ENCODE measurements around the gene SMARCA1. TPM values are rescaled to one million over a fixed set of nuclear protein-coding genes. Genes with fewer than 3 reads are reported as not detected.

Gene SMARCA1
- total and polyA plus RNA-seq, 2 of the 13 experiments (the other 11 are each of a cell fraction or from before 2014, with no cell fraction given): 97.7 to 145 TPM

- TF ChIP-seq, protein P1, sequence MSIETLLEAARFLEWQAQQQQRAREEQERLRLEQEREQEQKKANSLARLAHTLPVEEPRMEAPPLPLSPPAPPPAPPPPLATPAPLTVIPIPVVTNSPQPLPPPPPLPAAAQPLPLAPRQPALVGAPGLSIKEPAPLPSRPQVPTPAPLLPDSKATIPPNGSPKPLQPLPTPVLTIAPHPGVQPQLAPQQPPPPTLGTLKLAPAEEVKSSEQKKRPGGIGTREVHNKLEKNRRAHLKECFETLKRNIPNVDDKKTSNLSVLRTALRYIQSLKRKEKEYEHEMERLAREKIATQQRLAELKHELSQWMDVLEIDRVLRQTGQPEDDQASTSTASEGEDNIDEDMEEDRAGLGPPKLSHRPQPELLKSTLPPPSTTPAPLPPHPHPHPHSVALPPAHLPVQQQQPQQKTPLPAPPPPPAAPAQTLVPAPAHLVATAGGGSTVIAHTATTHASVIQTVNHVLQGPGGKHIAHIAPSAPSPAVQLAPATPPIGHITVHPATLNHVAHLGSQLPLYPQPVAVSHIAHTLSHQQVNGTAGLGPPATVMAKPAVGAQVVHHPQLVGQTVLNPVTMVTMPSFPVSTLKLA (IDR thresholded peaks at IDR 0.05): peak; percentile 71
- TF ChIP-seq CREB1 (IDR thresholded peaks at IDR 0.05) (peak; percentile 39; the same call in 1 of the 2 replicates), CREB1 (CRISPR knock-in tag; IDR thresholded peaks at IDR 0.05) (peak; percentile 57), ATF7-NPFF (CRISPR knock-in tag; IDR thresholded peaks at IDR 0.05; ENCODE audit: low read depth) (0 out of 2 replicates have a peak, but pooled peaks have one; percentile 42), DBP (CRISPR knock-in tag; IDR thresholded peaks at IDR 0.05; ENCODE audit: not compliant biosample characterization) (no peak), E2F2 (CRISPR knock-in tag; IDR thresholded peaks at IDR 0.05; ENCODE audit: borderline replicate concordance) (no peak), SRSF9 (IDR thresholded peaks at IDR 0.05; ENCODE audit: borderline replicate concordance, insufficient read depth, low read depth, low read length, poor library complexity, severe bottlenecking) (no peak), GLI4 (CRISPR knock-in tag; IDR thresholded peaks at IDR 0.05; ENCODE audit: borderline replicate concordance) (no peak), ELF1 (CRISPR knock-in tag; IDR thresholded peaks at IDR 0.05) (no peak), RBAK (CRISPR knock-in tag; IDR thresholded peaks at IDR 0.05) (no peak), JDP2 (CRISPR knock-in tag; IDR thresholded peaks at IDR 0.05; ENCODE audit: borderline replicate concordance) (no peak), HOXA9 (CRISPR knock-in tag; IDR thresholded peaks at IDR 0.05; ENCODE audit: borderline replicate concordance) (no peak), ZKSCAN1 (IDR thresholded peaks at IDR 0.05; ENCODE audit: low read length) (no peak), SKI (IDR thresholded peaks at IDR 0.05; ENCODE audit: partially characterized antibody) (peak; percentile 64), EHMT2 (IDR thresholded peaks at IDR 0.05; ENCODE audit: borderline replicate concordance, low read depth, low read length) (no peak), ZNF317 (CRISPR knock-in tag; IDR thresholded peaks at IDR 0.05) (no peak), HMGXB4 (CRISPR knock-in tag; IDR thresholded peaks at IDR 0.05; ENCODE audit: borderline replicate concordance in 1 of 2, low read depth in 1 of 2) (peak in 1 of 2 experiments; percentile 23; a peak in 1 of 4 replicates), TBP (CRISPR knock-in tag; IDR thresholded peaks at IDR 0.05) (no peak), ZNF256 (CRISPR knock-in tag; conservative IDR thresholded peaks at IDR 0.05) (no peak)
- TF ChIP-seq, protein P2, sequence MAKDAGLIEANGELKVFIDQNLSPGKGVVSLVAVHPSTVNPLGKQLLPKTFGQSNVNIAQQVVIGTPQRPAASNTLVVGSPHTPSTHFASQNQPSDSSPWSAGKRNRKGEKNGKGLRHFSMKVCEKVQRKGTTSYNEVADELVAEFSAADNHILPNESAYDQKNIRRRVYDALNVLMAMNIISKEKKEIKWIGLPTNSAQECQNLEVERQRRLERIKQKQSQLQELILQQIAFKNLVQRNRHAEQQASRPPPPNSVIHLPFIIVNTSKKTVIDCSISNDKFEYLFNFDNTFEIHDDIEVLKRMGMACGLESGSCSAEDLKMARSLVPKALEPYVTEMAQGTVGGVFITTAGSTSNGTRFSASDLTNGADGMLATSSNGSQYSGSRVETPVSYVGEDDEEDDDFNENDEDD (CRISPR knock-in tag; IDR thresholded peaks at IDR 0.05; ENCODE audit: borderline replicate concordance): no peak
- TF ChIP-seq, protein P3, sequence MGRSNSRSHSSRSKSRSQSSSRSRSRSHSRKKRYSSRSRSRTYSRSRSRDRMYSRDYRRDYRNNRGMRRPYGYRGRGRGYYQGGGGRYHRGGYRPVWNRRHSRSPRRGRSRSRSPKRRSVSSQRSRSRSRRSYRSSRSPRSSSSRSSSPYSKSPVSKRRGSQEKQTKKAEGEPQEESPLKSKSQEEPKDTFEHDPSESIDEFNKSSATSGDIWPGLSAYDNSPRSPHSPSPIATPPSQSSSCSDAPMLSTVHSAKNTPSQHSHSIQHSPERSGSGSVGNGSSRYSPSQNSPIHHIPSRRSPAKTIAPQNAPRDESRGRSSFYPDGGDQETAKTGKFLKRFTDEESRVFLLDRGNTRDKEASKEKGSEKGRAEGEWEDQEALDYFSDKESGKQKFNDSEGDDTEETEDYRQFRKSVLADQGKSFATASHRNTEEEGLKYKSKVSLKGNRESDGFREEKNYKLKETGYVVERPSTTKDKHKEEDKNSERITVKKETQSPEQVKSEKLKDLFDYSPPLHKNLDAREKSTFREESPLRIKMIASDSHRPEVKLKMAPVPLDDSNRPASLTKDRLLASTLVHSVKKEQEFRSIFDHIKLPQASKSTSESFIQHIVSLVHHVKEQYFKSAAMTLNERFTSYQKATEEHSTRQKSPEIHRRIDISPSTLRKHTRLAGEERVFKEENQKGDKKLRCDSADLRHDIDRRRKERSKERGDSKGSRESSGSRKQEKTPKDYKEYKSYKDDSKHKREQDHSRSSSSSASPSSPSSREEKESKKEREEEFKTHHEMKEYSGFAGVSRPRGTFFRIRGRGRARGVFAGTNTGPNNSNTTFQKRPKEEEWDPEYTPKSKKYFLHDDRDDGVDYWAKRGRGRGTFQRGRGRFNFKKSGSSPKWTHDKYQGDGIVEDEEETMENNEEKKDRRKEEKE (IDR thresholded peaks at IDR 0.05): no peak
Observed at GRCh38 chrX:129525162-129525561, 1.9 kb upstream of the SMARCA1 start (continued).
